ENCODE measurements around the gene KRT78.
A peak's percentile ranks its signal among the peaks of the same experiment; 100 is the strongest.

KRT78 gene

GRCh38 chr12:52865090-52865944, 16.5 kb upstream of the KRT78 start:
- H3K9me3 ChIP-seq, result no peaks in the 10 kb centered on the region
- H3K27me3 ChIP-seq, result no peaks in the 10 kb centered on the region; the same call in 1 of the 2 replicates
- TF ChIP-seq CTCF (IDR thresholded peaks at IDR 0.05; ENCODE audit: low read depth, low read length), result peak; percentile 88
- no peaks in the 10 kb centered on the region for H3K36me3 ChIP-seq
- DNase-seq, result peak; percentile 74
- no peak overlapping the region for H3K4me3 ChIP-seq (ENCODE audit: low read depth, low read length)
- H3K4me1 ChIP-seq, result no peaks in the 10 kb centered on the region

- TF ChIP-seq CTCF (IDR thresholded peaks at IDR 0.05; ENCODE audit: low read depth, low read length), result no peak
- H3K27me3 ChIP-seq, result no peaks in the 10 kb centered on the region; the same call in 1 of the 2 replicates
- H3K9me3 ChIP-seq, result no peaks in the 10 kb centered on the region
- H3K4me3 ChIP-seq (ENCODE audit: low read depth, low read length), result no peak overlapping the region
- no peak for DNase-seq
- H3K36me3 ChIP-seq, result no peaks in the 10 kb centered on the region
- H3K4me1 ChIP-seq, result no peaks in the 10 kb centered on the region
Measured at GRCh38 chr12:52862023-52862422, 13.2 kb upstream of the KRT78 start.

- TF ChIP-seq CTCF (IDR thresholded peaks at IDR 0.05; ENCODE audit: low read depth, low read length), result no peak
- DNase-seq, result no peak
- Histone ChIP-seq H3K4me1 (no peaks in the 10 kb centered on the region), H3K9me3 (no peaks in the 10 kb centered on the region), H3K27me3 (no peaks in the 10 kb centered on the region; the same call in 1 of the 2 replicates), H3K36me3 (no peaks in the 10 kb centered on the region), H3K4me3 (ENCODE audit: low read depth, low read length) (no peak overlapping the region)
Measured at GRCh38 chr12:52861511-52861910, 12.7 kb upstream of the KRT78 start.

GRCh38 chr12:52860102-52860823, 11.5 kb upstream of the KRT78 start:
- no peak for DNase-seq
- no peak overlapping the region for H3K4me3 ChIP-seq (ENCODE audit: low read depth, low read length)
- H3K36me3 ChIP-seq, result no peaks in the 10 kb centered on the region
- H3K9me3 ChIP-seq, result no peaks in the 10 kb centered on the region
- TF ChIP-seq CTCF (IDR thresholded peaks at IDR 0.05; ENCODE audit: low read depth, low read length), result no peak
- no peaks in the 10 kb centered on the region for H3K4me1 ChIP-seq
- no peaks in the 10 kb centered on the region; the same call in 1 of the 2 replicates for H3K27me3 ChIP-seq

GRCh38 chr12:52857500-52857899, 8.7 kb upstream of the KRT78 start:
- H3K27me3 ChIP-seq, result no peaks in the 10 kb centered on the region; the same call in none of the 2 replicates
- no peak overlapping the region for H3K4me3 ChIP-seq (ENCODE audit: low read depth, low read length)
- no peaks in the 10 kb centered on the region for H3K9me3 ChIP-seq
- no peaks in the 10 kb centered on the region for H3K36me3 ChIP-seq
- TF ChIP-seq CTCF (IDR thresholded peaks at IDR 0.05; ENCODE audit: low read depth, low read length), result no peak
- no peak for DNase-seq
- no peaks in the 10 kb centered on the region for H3K4me1 ChIP-seq
